NCI-H187 treated with DMSO at 0.1 percent for 48 hours (cell line): ENCODE measurements around the gene DEFB125.
"Not testable (repeated sequence)": the region's sequence is repeated elsewhere in the genome, so short reads cannot be mapped to it uniquely, and the experiment has no call there.

Experiments used
- DNase-seq: peaks from one replicate; lab custom pipeline; 2025; lab: John Stamatoyannopoulos, UW

The DEFB125 gene

GRCh38 chr20:87401-87800, at the start of gene DEFB125:
TSS of gene DEFB125 (plus strand) at chr20:87672. CDS start at chr20:87710, 38 bp downstream.
- no peak for DNase-seq

- no peak for DNase-seq
Measured at GRCh38 chr20:60035-60918, 27.2 kb upstream of the DEFB125 start.

- no peak for DNase-seq
Measured at GRCh38 chr20:61230-61629, 26.2 kb upstream of the DEFB125 start.

GRCh38 chr20:61757-62156, 25.7 kb upstream of the DEFB125 start:
- DNase-seq = no peak

GRCh38 chr20:62487-62886, 25.0 kb upstream of the DEFB125 start:
- DNase-seq = no peak

- no peak for DNase-seq
Measured at GRCh38 chr20:64026-64603, 23.4 kb upstream of the DEFB125 start.

- DNase-seq = no peak
Measured at GRCh38 chr20:64766-65322, 22.6 kb upstream of the DEFB125 start.

GRCh38 chr20:77231-77630, 10.2 kb upstream of the DEFB125 start:
- no peak for DNase-seq

GRCh38 chr20:78338-78737, 9.1 kb upstream of the DEFB125 start:
- no peak for DNase-seq

GRCh38 chr20:79565-79964, 7.9 kb upstream of the DEFB125 start:
- DNase-seq = no peak

GRCh38 chr20:90651-91050, 3.2 kb downstream of the DEFB125 start:
- DNase-seq = no peak

GRCh38 chr20:93641-94040, 6.2 kb downstream of the DEFB125 start:
- DNase-seq = no peak

GRCh38 chr20:95215-95614, 7.7 kb downstream of the DEFB125 start:
- no peak for DNase-seq

- DNase-seq = not testable (repeated sequence)
Measured at GRCh38 chr20:97691-98090, 10.2 kb downstream of the DEFB125 start.

- no peak for DNase-seq
Measured at GRCh38 chr20:101975-102374, 14.5 kb downstream of the DEFB125 start.

GRCh38 chr20:103456-103855, 16.0 kb downstream of the DEFB125 start:
- DNase-seq = no peak

GRCh38 chr20:112396-112795, 24.9 kb downstream of the DEFB125 start:
- no peak for DNase-seq

- no peak for DNase-seq
Measured at GRCh38 chr20:117518-117917, 30.0 kb downstream of the DEFB125 start.

GRCh38 chr20:129786-130323, 42.4 kb downstream of the DEFB125 start:
- not testable (repeated sequence) for DNase-seq

- no peak for DNase-seq
Measured at GRCh38 chr20:137668-138490, 50.4 kb downstream of the DEFB125 start.

GRCh38 chr20:142290-142689, 54.8 kb downstream of the DEFB125 start, which contains the start of gene DEFB126:
TSS of gene DEFB126 (plus strand) at chr20:142590. CDS start at chr20:142629, 39 bp downstream.
- no peak for DNase-seq

GRCh38 chr20:145877-146276, 58.4 kb downstream of the DEFB125 start:
- DNase-seq = no peak
